Effector memory CD4-positive, alpha-beta T cell (primary cell): ENCODE results near the gene OR4S1.
"Not testable (repeated sequence)": the region's sequence is repeated elsewhere in the genome, so short reads cannot be mapped to it uniquely, and the experiment has no call there.

Experiments used
- DNase-seq, 3 donors: peaks; one replicate each; pipeline ENCODE4 v3.0.0-alpha.2; 2020
- H3K27ac ChIP-seq: 2 replicates; pipeline ENCODE4 v1.7.0; 2013; ENCODE audit warnings: mild to moderate bottlenecking, low read length, moderate library complexity; ENCODE audit not compliant: insufficient read depth, poor library complexity, severe bottlenecking
- H3K27me3 ChIP-seq: replicated peaks from 2 replicates; pipeline ENCODE4 v1.7.0; 2013; ENCODE audit warnings: mild to moderate bottlenecking, low read length; ENCODE audit not compliant: insufficient read depth, control insufficient read depth, poor library complexity, severe bottlenecking
- H3K36me3 ChIP-seq: 2 replicates; pipeline ENCODE4 v1.7.0; 2013; ENCODE audit warnings: mild to moderate bottlenecking, low read length, moderate library complexity; ENCODE audit not compliant: control insufficient read depth, insufficient read depth
- H3K4me1 ChIP-seq: 2 replicates; pipeline ENCODE4 v1.7.0; 2013; ENCODE audit warnings: low read length, mild to moderate bottlenecking; ENCODE audit not compliant: control insufficient read depth, insufficient read depth, poor library complexity, severe bottlenecking
- H3K4me3 ChIP-seq: 2 replicates; pipeline ENCODE4 v1.7.0; 2013; ENCODE audit warnings: low read length, low read depth, mild to moderate bottlenecking; ENCODE audit not compliant: insufficient read depth, poor library complexity, severe bottlenecking
- H3K9me3 ChIP-seq: 2 replicates; pipeline ENCODE4 v1.7.0; 2013; ENCODE audit warnings: mild to moderate bottlenecking, low read length, moderate library complexity; ENCODE audit not compliant: control insufficient read depth
- total RNA-seq, 3 donors: gene quantifications; one replicate each; lab custom pipeline; 2026; lab: John Stamatoyannopoulos, UW

Gene OR4S1, protein sequence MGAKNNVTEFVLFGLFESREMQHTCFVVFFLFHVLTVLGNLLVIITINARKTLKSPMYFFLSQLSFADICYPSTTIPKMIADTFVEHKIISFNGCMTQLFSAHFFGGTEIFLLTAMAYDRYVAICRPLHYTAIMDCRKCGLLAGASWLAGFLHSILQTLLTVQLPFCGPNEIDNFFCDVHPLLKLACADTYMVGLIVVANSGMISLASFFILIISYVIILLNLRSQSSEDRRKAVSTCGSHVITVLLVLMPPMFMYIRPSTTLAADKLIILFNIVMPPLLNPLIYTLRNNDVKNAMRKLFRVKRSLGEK
- 0 reads per million in 3 donors for total RNA-seq

GRCh38 chr11:48305923-48306322 is at the start of gene OR4S1:
OR4S1 (plus strand) TSS chr11:48306223; CDS start chr11:48306223, 0 bp downstream.
- DNase-seq: no peak
- Histone ChIP-seq H3K9me3 (peaks cover under 1% of the 10 kb centered on the region), H3K36me3 (no peaks in the 10 kb centered on the region), H3K4me1 (peaks cover 5% of the 10 kb centered on the region), H3K4me3 (no peak within 1 kb of the TSS), H3K27me3 (no peaks in the 10 kb centered on the region), H3K27ac (no peak within 1 kb of the TSS)

GRCh38 chr11:48261600-48261999 is 44.4 kb upstream of the OR4S1 start:
- no peaks in the 10 kb centered on the region for H3K4me1 ChIP-seq
- DNase-seq: no peak
- H3K27me3 ChIP-seq: no peaks in the 10 kb centered on the region
- no peaks in the 10 kb centered on the region for H3K36me3 ChIP-seq
- H3K4me3 ChIP-seq: no peak overlapping the region
- no peak overlapping the region for H3K27ac ChIP-seq
- no peaks in the 10 kb centered on the region for H3K9me3 ChIP-seq

DNA sequence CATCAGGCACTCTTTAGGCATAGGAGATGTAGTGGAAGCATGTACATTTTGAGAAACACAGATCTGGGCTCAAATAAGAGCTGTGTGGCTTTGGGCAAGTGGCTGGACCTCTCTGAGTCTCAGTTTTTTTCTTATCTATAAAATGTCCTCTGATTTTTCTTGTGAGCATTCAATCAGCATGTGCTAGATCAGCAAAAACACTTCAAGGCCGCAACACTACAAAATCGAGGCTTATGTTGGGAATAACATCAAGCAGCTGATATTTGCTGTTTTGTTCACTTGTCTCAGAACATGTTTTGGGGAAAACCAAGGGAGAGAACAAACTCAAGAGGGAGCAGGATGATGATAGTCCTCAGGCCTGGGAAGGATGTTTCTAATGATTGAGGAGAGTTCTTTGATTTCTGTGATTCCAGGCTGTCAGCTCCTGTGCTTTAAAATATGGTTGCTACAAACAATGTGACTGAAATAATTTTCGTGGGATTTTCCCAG is 42.6 kb upstream of the OR4S1 start, which contains the start of gene OR4X1:
OR4X1 (plus strand) TSS at position 439 of the 489 bp plus-strand sequence; CDS start at position 439, 0 bp downstream.
- no peak within 1 kb of the TSS for H3K27ac ChIP-seq
- H3K9me3 ChIP-seq: no peaks in the 10 kb centered on the region
- no peaks in the 10 kb centered on the region for H3K36me3 ChIP-seq
- H3K27me3 ChIP-seq: no peaks in the 10 kb centered on the region
- no peak within 1 kb of the TSS for H3K4me3 ChIP-seq
- H3K4me1 ChIP-seq: no peaks in the 10 kb centered on the region
- no peak for DNase-seq

- Histone ChIP-seq H3K4me3 (no peak overlapping the region), H3K27me3 (no peaks in the 10 kb centered on the region), H3K27ac (no peak overlapping the region), H3K36me3 (no peaks in the 10 kb centered on the region), H3K4me1 (no peaks in the 10 kb centered on the region), H3K9me3 (no peaks in the 10 kb centered on the region)
- no peak for DNase-seq
Observed at GRCh38 chr11:48270621-48271020, 35.4 kb upstream of the OR4S1 start.

- no peak for DNase-seq
- H3K27me3 ChIP-seq: no peaks in the 10 kb centered on the region
- no peaks in the 10 kb centered on the region for H3K4me1 ChIP-seq
- H3K4me3 ChIP-seq: no peak overlapping the region
- no peaks in the 10 kb centered on the region for H3K9me3 ChIP-seq
- H3K36me3 ChIP-seq: no peaks in the 10 kb centered on the region
- no peak overlapping the region for H3K27ac ChIP-seq
Observed at GRCh38 chr11:48272606-48273005, 33.4 kb upstream of the OR4S1 start.

- H3K9me3 ChIP-seq: no peaks in the 10 kb centered on the region
- DNase-seq: peak; percentile 1 to 42 (median 18)
- no peaks in the 10 kb centered on the region for H3K36me3 ChIP-seq
- H3K27ac ChIP-seq: no peak overlapping the region
- H3K27me3 ChIP-seq: no peaks in the 10 kb centered on the region
- H3K4me1 ChIP-seq: peaks cover 5% of the 10 kb centered on the region
- no peak overlapping the region for H3K4me3 ChIP-seq
Observed at GRCh38 chr11:48307760-48308386, 1.9 kb downstream of the OR4S1 start.

DNA sequence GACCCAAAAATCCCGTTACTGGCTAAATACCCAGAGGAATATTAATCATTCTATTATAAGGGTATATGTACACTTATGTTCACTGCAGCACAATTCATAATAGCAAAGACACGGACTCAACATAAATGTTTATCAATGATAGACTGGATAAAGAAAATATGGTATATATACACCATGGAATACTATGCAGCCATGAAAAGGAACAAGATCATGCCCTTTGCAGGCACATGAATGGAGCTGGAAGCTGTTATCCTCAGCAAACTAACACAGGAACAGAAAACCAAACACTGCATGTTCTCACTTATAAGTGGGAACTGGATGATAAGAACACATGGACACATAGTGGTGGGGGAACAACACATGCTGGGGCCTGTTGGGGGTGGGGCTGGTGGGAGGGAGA is 7.6 kb downstream of the OR4S1 start:
- H3K4me3 ChIP-seq, H3K4me1 ChIP-seq, H3K36me3 ChIP-seq, H3K27me3 ChIP-seq, H3K9me3 ChIP-seq, DNase-seq, H3K27ac ChIP-seq: not testable (repeated sequence)

GRCh38 chr11:48319813-48320212 is 13.8 kb downstream of the OR4S1 start:
- not testable (repeated sequence) for DNase-seq, H3K4me1 ChIP-seq, H3K36me3 ChIP-seq, H3K27ac ChIP-seq, H3K9me3 ChIP-seq, H3K27me3 ChIP-seq, H3K4me3 ChIP-seq

- not testable (repeated sequence) for H3K27me3 ChIP-seq, DNase-seq, H3K27ac ChIP-seq, H3K4me3 ChIP-seq, H3K9me3 ChIP-seq, H3K36me3 ChIP-seq, H3K4me1 ChIP-seq
Observed at GRCh38 chr11:48324620-48325019, 18.6 kb downstream of the OR4S1 start, which contains the start of gene OR4C3. OR4C3 (plus strand) TSS chr11:48324920; CDS start chr11:48325022, 102 bp downstream.

DNA sequence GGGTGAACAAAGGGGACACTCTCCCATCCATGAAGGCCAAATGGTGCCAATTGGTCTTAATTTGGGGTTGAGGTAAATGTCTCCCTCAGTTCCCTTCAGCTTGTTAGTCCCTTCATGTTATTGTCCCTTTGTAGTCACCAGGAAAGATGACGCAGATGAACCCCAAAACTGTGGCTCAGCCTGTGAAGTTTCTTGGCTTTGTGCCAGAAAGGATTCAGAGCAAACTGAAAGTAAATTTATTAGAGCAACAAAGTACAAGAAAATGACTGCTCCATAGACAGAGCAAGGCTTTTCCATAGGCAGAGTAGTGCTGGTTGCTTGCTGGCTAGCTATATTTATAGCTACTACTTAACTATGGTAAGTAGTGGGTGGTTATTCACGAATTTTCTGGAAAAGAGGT is 35.4 kb downstream of the OR4S1 start:
- H3K27me3 ChIP-seq: no peaks in the 10 kb centered on the region
- no peak for DNase-seq
- peaks cover 4% of the 10 kb centered on the region for H3K4me1 ChIP-seq
- H3K36me3 ChIP-seq: no peaks in the 10 kb centered on the region
- no peak overlapping the region for H3K4me3 ChIP-seq
- H3K27ac ChIP-seq: no peak overlapping the region
- H3K9me3 ChIP-seq: no peaks in the 10 kb centered on the region
